Liver (tissue), 9 donors: ENCODE data around the gene NRG3. TPM values are rescaled to one million over a fixed set of nuclear protein-coding genes. Genes with fewer than 3 reads are reported as not detected.

Experiments
- DNase-seq: peaks from one replicate; pipeline ENCODE4 v3.0.0-alpha.2; 2017; ENCODE audit warnings: low spot score
- H3K27ac ChIP-seq, 2 donors: one replicate each; pipeline ENCODE4 v1.7.0; 2013; ENCODE audit warnings: inconsistent platforms in 2 of 2, low read length in 2 of 2, control low read depth in 1 of 2, low read depth in 1 of 2, mild to moderate bottlenecking in 1 of 2
- H3K27me3 ChIP-seq, 4 donors: one replicate each; pipeline versions ENCODE4 v1.6.1 to v1.7.0; 2013; ENCODE audit warnings: low read length in 3 of 4, inconsistent platforms in 1 of 4, mild to moderate bottlenecking in 1 of 4, moderate library complexity in 1 of 4; ENCODE audit not compliant: control insufficient read depth in 4 of 4, insufficient read depth in 4 of 4
- H3K36me3 ChIP-seq, 4 donors: one replicate each; pipeline versions ENCODE4 v1.6.1 to v1.7.0; 2013; ENCODE audit warnings: low read length in 3 of 4, mild to moderate bottlenecking in 3 of 4, low read depth in 1 of 4, moderate library complexity in 1 of 4; ENCODE audit not compliant: control insufficient read depth in 4 of 4, insufficient read depth in 3 of 4
- H3K4me1 ChIP-seq, 4 donors: one replicate each; pipeline versions ENCODE4 v1.6.1 to v1.7.0; 2013; ENCODE audit warnings: low read length in 3 of 4, mild to moderate bottlenecking in 3 of 4, moderate library complexity in 1 of 4; ENCODE audit not compliant: control insufficient read depth in 4 of 4, insufficient read depth in 4 of 4
- H3K4me3 ChIP-seq, 3 donors: one replicate each; pipeline versions ENCODE4 v1.6.1 to v1.7.0; 2013; ENCODE audit warnings: low read length in 3 of 3, control low read depth in 1 of 3, low read depth in 1 of 3, mild to moderate bottlenecking in 1 of 3
- H3K9ac ChIP-seq, 2 donors: one replicate each; pipeline ENCODE4 v1.7.0; 2013; ENCODE audit warnings: low read length in 2 of 2, mild to moderate bottlenecking in 2 of 2, moderate library complexity in 2 of 2, control low read depth in 1 of 2, low read depth in 1 of 2
- H3K9me3 ChIP-seq, 4 donors: one replicate each; pipeline versions ENCODE4 v1.6.1 to v1.7.0; 2013; ENCODE audit warnings: low read length in 3 of 4; ENCODE audit not compliant: control insufficient read depth in 4 of 4
- ATF3 ChIP-seq: IDR thresholded peaks from 2 replicates; pipeline ENCODE4 v1.6.1; 2016; ENCODE audit warnings: antibody characterized with exemption
- CTCF ChIP-seq: fragments of 150-350 bp; IDR thresholded peaks from 2 replicates; pipeline ENCODE4 v1.5.1; 2017; ENCODE audit warnings: improper control_type of control experiment, low read depth, low read length; ENCODE audit not compliant: missing input control
- EGR1 ChIP-seq, 2 donors: IDR thresholded peaks; 2 replicates each; pipeline ENCODE4 v1.6.1; 2016 to 2018; ENCODE audit warnings: antibody characterized with exemption in 2 of 2, low read depth in 2 of 2
- FOXA1 ChIP-seq: IDR thresholded peaks from 2 replicates; pipeline ENCODE4 v1.6.1; 2016; ENCODE audit warnings: antibody characterized with exemption
- GABPA ChIP-seq, 2 donors: IDR thresholded peaks in 1 of 2; conservative IDR thresholded peaks in 1 of 2; 2 replicates each; pipeline ENCODE4 v1.6.1; 2016; ENCODE audit warnings: antibody characterized with exemption in 2 of 2, mild to moderate bottlenecking in 1 of 2, moderate library complexity in 1 of 2
- HNF4A ChIP-seq, 2 donors: conservative IDR thresholded peaks; 2 replicates each; pipeline ENCODE4 v1.6.1; 2016; ENCODE audit warnings: antibody characterized with exemption in 2 of 2, mild to moderate bottlenecking in 2 of 2
- HNF4G ChIP-seq: IDR thresholded peaks from 2 replicates; pipeline ENCODE4 v1.6.1; 2016; ENCODE audit warnings: antibody characterized with exemption
- JUND ChIP-seq, 2 donors: IDR thresholded peaks; 2 replicates each; pipeline ENCODE4 v1.6.1; 2016; ENCODE audit warnings: antibody characterized with exemption in 2 of 2
- NR2F2 ChIP-seq: IDR thresholded peaks from 2 replicates; pipeline ENCODE4 v1.6.1; 2016; ENCODE audit warnings: antibody characterized with exemption
- RAD21 ChIP-seq, 2 donors: IDR thresholded peaks; 2 replicates each; pipeline ENCODE4 v1.6.1; 2016; ENCODE audit warnings: antibody characterized with exemption in 2 of 2, mild to moderate bottlenecking in 2 of 2
- RXRA ChIP-seq, 2 donors: IDR thresholded peaks; 2 replicates each; pipeline ENCODE4 v1.6.1; 2017 to 2018; ENCODE audit warnings: antibody characterized with exemption in 2 of 2, mild to moderate bottlenecking in 1 of 2
- SP1 ChIP-seq: IDR thresholded peaks from 2 replicates; pipeline ENCODE4 v1.6.1; 2018; ENCODE audit warnings: antibody characterized with exemption, mild to moderate bottlenecking
- TAF1 ChIP-seq: conservative IDR thresholded peaks from 2 replicates; pipeline ENCODE4 v1.6.1; 2016; ENCODE audit warnings: antibody characterized with exemption, mild to moderate bottlenecking
- YY1 ChIP-seq: IDR thresholded peaks from 2 replicates; pipeline ENCODE4 v1.6.1; 2016; ENCODE audit warnings: antibody characterized with exemption, mild to moderate bottlenecking
- ZBTB33 ChIP-seq: IDR thresholded peaks from 2 replicates; pipeline ENCODE4 v1.6.1; 2016; ENCODE audit warnings: antibody characterized with exemption
- WGBS: extraction: QIAGEN DNeasy Blood & Tissue Kit; methylation state at CpG from one replicate; pipeline ENCODE4 v1.1.7; 2013; 5-methylcytosine and 5-hydroxymethylcytosine counted together
- polyA plus RNA-seq, 2 donors: library from polyadenylated mRNA; stranded (reverse) in 1 of 2; unstranded in 1 of 2; fragments of 200-250 nt in 1 of 2; fragments of >200 nt in 1 of 2; fragmentation: Nextera tagmentation in 1 of 2; extraction: Ambion mirVana in 1 of 2; gene quantifications; one replicate each; pipeline versions ENCODE4 v1.2.1 to v1.2.3, GENCODE V29; 2013 to 2015
- total RNA-seq, 2 donors: library from RNA; depleted of rRNA; stranded (reverse); fragments of >200 nt; gene quantifications; one replicate each; pipeline ENCODE4 v1.2.3, GENCODE V29; 2014
- donor health status: healthy.
- donor health status: healthy.
- donor health status: healthy.
- donor health status: healthy.
- donor health status: healthy.

The NRG3 gene
- total and polyA plus RNA-seq, 4 donors, result 0.24 to 3.7 (median 0.38) TPM

- no peak for TF ChIP-seq NR2F2
- TF ChIP-seq RAD21 (IDR thresholded peaks at IDR 0.05), result no peak
- no peak for TF ChIP-seq ATF3
- no peak for TF ChIP-seq RXRA (IDR thresholded peaks at IDR 0.05)
- TF ChIP-seq HNF4A (conservative IDR thresholded peaks at IDR 0.05), result no peak
- no peak for TF ChIP-seq ZBTB33
- TF ChIP-seq EGR1 (IDR thresholded peaks at IDR 0.05; ENCODE audit: low read depth in 2 of 2), result no peak
- no peak for TF ChIP-seq YY1
- no peak for TF ChIP-seq GABPA (IDR thresholded peaks at IDR 0.05 in 1 of 2, conservative IDR thresholded peaks at IDR 0.05 in 1 of 2)
- TF ChIP-seq JUND (IDR thresholded peaks at IDR 0.05), result no peak
- no peaks in the 10 kb centered on the region for H3K36me3 ChIP-seq
- no peaks in the 10 kb centered on the region for H3K9me3 ChIP-seq
- no peaks in the 10 kb centered on the region for H3K27me3 ChIP-seq
- H3K4me1 ChIP-seq, result no peaks in the 10 kb centered on the region
- WGBS, result 59% methylated on average over 3 of the region's 3 CpGs
- no peak overlapping the region for H3K4me3 ChIP-seq
- H3K9ac ChIP-seq, result no peak overlapping the region
- no peak overlapping the region for H3K27ac ChIP-seq
- no peak for DNase-seq
Measured at GRCh38 chr10:82211346-82211745, 336.4 kb downstream of the NRG3 start.

- Histone ChIP-seq H3K9me3 (no peaks in the 10 kb centered on the region), H3K4me3 (no peak overlapping the region), H3K27me3 (no peaks in the 10 kb centered on the region), H3K36me3 (no peaks in the 10 kb centered on the region), H3K27ac (no peak overlapping the region), H3K9ac (no peak overlapping the region), H3K4me1 (no peaks in the 10 kb centered on the region)
- no peak for DNase-seq
- TF ChIP-seq HNF4A (conservative IDR thresholded peaks at IDR 0.05) (no peak), NR2F2 (no peak), HNF4G (no peak), CTCF (no peak), FOXA1 (no peak), ZBTB33 (no peak), RXRA (IDR thresholded peaks at IDR 0.05) (no peak), SP1 (no peak), JUND (IDR thresholded peaks at IDR 0.05) (no peak), ATF3 (no peak), GABPA (IDR thresholded peaks at IDR 0.05 in 1 of 2, conservative IDR thresholded peaks at IDR 0.05 in 1 of 2) (no peak), TAF1 (no peak), EGR1 (IDR thresholded peaks at IDR 0.05; ENCODE audit: low read depth in 2 of 2) (no peak)
- 57% methylated on average over 2 of the region's 2 CpGs for WGBS
Measured at GRCh38 chr10:82212753-82213152, 337.8 kb downstream of the NRG3 start.
